Activated CD4-positive, alpha-beta T cell treated with anti-CD3 and anti-CD28 coated beads, Interleukin-2, amount 10 ng/mL, durations not matched to agents 7 days and 5 days (primary cell): ENCODE data around the gene MRTFB. TPM values are rescaled to one million over a fixed set of nuclear protein-coding genes. Genes with fewer than 3 reads are reported as not detected.

ENCODE experiments used
- CTCF ChIA-PET: fragments of 350-600 bp; sonication (Branson Sonifier 250); formaldehyde crosslinking; loops from one replicate; lab custom pipeline; 2021; ENCODE audit warnings: antibody characterized with exemption; lab: Charles Lee
- POLR2A ChIA-PET: fragments of 350-600 bp; sonication (Branson Sonifier 250); formaldehyde crosslinking; loops from one replicate; lab custom pipeline; 2021; ENCODE audit warnings: antibody characterized with exemption; lab: Charles Lee
- DNase-seq: peaks from one replicate; pipeline ENCODE4 v3.0.0-alpha.2; 2020
- H3K27ac Mint-ChIP-seq: one replicate; pipeline ENCODE4 v1.8.0; 2021; ENCODE audit warnings: mild to moderate bottlenecking, moderate library complexity, mixed read lengths
- H3K27me3 Mint-ChIP-seq: one replicate; pipeline ENCODE4 v1.8.0; 2021; ENCODE audit warnings: mixed read lengths
- H3K36me3 Mint-ChIP-seq: one replicate; pipeline ENCODE4 v1.8.0; 2021; ENCODE audit warnings: low read depth, mixed read lengths
- H3K4me1 Mint-ChIP-seq: one replicate; pipeline ENCODE4 v1.8.0; 2021; ENCODE audit warnings: mixed read lengths
- H3K4me3 Mint-ChIP-seq: one replicate; pipeline ENCODE4 v1.8.0; 2021; ENCODE audit warnings: mild to moderate bottlenecking, moderate library complexity, mixed read lengths
- H3K9me3 Mint-ChIP-seq: one replicate; pipeline ENCODE4 v1.8.0; 2021; ENCODE audit warnings: mixed read lengths
- microRNA-seq: library from miRNA; unstranded; fragments of <30 nt; microRNA quantifications from one replicate; pipeline ENCODE4 v1.2.0, GENCODE V29; 2021; ENCODE audit warnings: borderline microRNAs expressed, borderline replicate concordance
- total RNA-seq, 2 experiments: library from RNA; stranded (reverse); gene quantifications; one replicate each; pipeline ENCODE4 v1.2.3, GENCODE V29; 2021

Gene MRTFB
- total RNA-seq, 2 experiments from 2014 or later = 17.7 to 21.2 TPM

DNA sequence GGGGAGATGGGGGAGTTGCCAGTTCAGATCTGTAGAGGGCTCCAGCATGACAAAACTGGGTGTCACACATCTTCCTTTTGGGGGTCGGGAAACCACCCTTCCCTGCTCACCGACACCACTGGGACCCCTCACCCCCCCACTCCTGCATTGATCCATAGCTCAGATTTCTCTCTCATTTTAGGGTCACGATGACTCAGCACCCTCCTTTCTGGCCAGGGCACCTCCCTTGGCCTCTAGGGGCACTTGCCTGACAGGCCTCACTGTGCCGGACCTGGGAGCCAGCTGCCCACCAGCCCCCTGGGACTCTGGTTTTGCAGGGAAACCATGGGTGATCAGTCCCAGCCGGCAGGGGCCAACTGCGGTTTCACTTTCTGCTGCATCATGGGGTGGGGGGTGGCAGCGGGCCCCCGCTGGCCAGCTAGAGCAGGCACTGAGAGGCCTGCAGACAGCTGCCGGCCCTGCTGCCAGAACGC is 239.4 kb downstream of the MRTFB start:
- POLR2A ChIA-PET = no interaction called here
- no peak overlapping the region for H3K4me3 Mint-ChIP-seq
- no peaks in the 10 kb centered on the region for H3K9me3 Mint-ChIP-seq
- CTCF ChIA-PET = interaction anchor here (0.5 to 1.0 kb wide), 2 partner anchors 16 to 23 kb away, joined by 3 read pairs; no protein-coding TSS in a partner anchor
- H3K36me3 Mint-ChIP-seq = no peaks in the 10 kb centered on the region
- H3K27me3 Mint-ChIP-seq = peaks cover 2% of the 10 kb centered on the region
- no peak overlapping the region for H3K27ac Mint-ChIP-seq
- DNase-seq = no peak
- peaks cover 32% of the 10 kb centered on the region for H3K4me1 Mint-ChIP-seq

DNA sequence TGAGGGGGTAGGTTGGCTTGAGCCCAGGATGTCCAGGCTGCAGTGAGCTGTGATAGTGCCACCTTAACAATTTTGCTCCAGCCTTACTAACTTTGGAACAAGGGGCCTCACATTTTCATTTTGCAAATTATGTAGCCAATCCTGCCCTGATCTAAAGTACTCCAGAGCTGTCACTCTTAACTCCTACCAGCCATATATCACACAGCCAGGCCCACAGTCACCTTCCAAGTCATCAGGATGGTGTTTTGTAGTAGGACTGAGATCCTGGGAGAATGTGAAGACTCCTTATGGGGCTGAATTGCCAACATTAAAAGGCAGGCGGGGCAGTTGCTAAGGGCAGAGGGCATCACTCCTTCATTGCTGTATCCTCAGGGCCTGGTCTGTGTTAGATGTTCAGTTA is 243.0 kb downstream of the MRTFB start:
- no peak for DNase-seq
- CTCF ChIA-PET = no interaction called here
- H3K9me3 Mint-ChIP-seq = no peaks in the 10 kb centered on the region
- H3K4me1 Mint-ChIP-seq = peaks cover 14% of the 10 kb centered on the region
- H3K27ac Mint-ChIP-seq = no peak overlapping the region
- POLR2A ChIA-PET = no interaction called here
- H3K27me3 Mint-ChIP-seq = no peaks in the 10 kb centered on the region
- no peaks in the 10 kb centered on the region for H3K36me3 Mint-ChIP-seq
- H3K4me3 Mint-ChIP-seq = no peak overlapping the region

DNA sequence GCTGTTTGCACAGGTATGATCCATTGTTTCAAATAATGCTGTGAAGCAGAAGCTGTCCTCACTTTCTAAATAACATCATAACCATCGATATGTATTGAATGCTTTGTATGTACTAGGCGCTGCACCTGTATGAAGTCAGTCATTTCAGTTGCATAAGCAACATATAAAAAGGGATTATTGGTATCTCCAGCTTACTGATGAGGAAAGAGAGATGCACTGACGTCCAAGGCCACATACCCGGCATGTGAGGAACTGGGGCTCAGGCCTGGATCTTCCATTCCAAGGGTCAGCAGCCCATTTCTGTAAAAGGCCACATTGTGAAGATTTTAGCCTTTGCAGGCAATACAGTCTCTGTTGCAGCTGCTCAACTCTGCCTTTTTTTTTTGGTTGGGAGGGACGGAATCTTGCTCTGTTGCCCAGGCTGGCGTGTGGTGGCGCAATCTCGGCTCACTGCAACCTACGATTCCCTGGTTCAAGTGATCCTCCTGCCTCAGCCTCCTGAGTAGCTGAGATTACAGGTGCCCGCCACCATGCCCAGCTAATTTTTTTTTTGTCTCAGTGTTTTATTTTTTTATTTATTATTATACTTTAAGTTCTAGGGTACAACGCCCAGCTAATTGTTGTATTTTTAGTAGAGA is 244.7 kb downstream of the MRTFB start:
- Mint-ChIP-seq H3K27me3 (no peaks in the 10 kb centered on the region), H3K4me1 (no peaks in the 10 kb centered on the region), H3K9me3 (no peaks in the 10 kb centered on the region), H3K4me3 (no peak overlapping the region), H3K36me3 (no peaks in the 10 kb centered on the region), H3K27ac (no peak overlapping the region)
- DNase-seq = no peak
- CTCF ChIA-PET = no interaction called here
- POLR2A ChIA-PET = no interaction called here

Small RNAs within 50 kb of the gene (microRNA-seq; reads per million reads assigned to microRNA genes)
- 34.1 reads per million, percentile 58 among the genes with 10 or more reads in this experiment for gene MIR193B
- gene MIR365A = 0.84 reads per million

Other genes starting within 250 kb of the MRTFB start
- gene ERCC4, start 151.2 kb upstream of the MRTFB start, total RNA-seq = 10 to 100 TPM in 1 of 2 experiments, 1 to 10 TPM in 1; 9.4 to 12.3 TPM